Neural cell (in vitro differentiated cells): ENCODE results near the gene NHSL2. TPM values are rescaled to one million over a fixed set of nuclear protein-coding genes. Genes with fewer than 3 reads are reported as not detected.

Source experiments
- H2AFZ ChIP-seq: fragments of 200-600, 300-800 bp; sonication (generic), shearing (Covaris generic); 2 replicates; pipeline ENCODE4 v1.6.0; 2014; ENCODE audit warnings: low read depth, mild to moderate bottlenecking, antibody characterized with exemption, low read length, moderate library complexity
- H3F3A ChIP-seq: fragments of 200-600 bp; shearing (Covaris generic); 2 replicates; pipeline ENCODE4 v1.6.1; 2016; ENCODE audit warnings: mild to moderate bottlenecking, moderate library complexity, mixed read lengths, antibody characterized with exemption, low read length; ENCODE audit not compliant: insufficient read depth, poor library complexity, severe bottlenecking
- H3K27ac ChIP-seq: fragments of 200-600, 300-800 bp; sonication (generic), shearing (Covaris generic); 2 replicates; pipeline ENCODE4 v1.5.1; 2014; ENCODE audit warnings: mild to moderate bottlenecking, low read length, moderate library complexity
- H3K27me3 ChIP-seq: fragments of 300-800, 200-600 bp; sonication (generic), shearing (Covaris generic); 2 replicates; pipeline ENCODE4 v1.6.0; 2014; ENCODE audit warnings: mild to moderate bottlenecking, low read depth, low read length, moderate library complexity; ENCODE audit not compliant: insufficient read depth
- H3K36me3 ChIP-seq: fragments of 300-800, 200-600 bp; sonication (generic), shearing (Covaris generic); 2 replicates; pipeline ENCODE4 v1.5.1; 2014; ENCODE audit warnings: mild to moderate bottlenecking, antibody characterized with exemption, low read length, moderate library complexity; ENCODE audit not compliant: insufficient read depth
- H3K4me2 ChIP-seq: fragments of 300-800, 200-600 bp; sonication (generic), shearing (Covaris generic); 2 replicates; pipeline ENCODE4 v1.6.0; 2014; ENCODE audit warnings: mild to moderate bottlenecking, low read length
- H3K4me3 ChIP-seq: fragments of 300-800, 200-600 bp; sonication (generic), shearing (Covaris generic); 2 replicates; pipeline ENCODE4 v1.5.1; 2014; ENCODE audit warnings: mild to moderate bottlenecking, low read length, moderate library complexity
- H3K79me2 ChIP-seq: fragments of 200-600 bp; shearing (Covaris generic); replicated peaks from 2 replicates; pipeline ENCODE4 v1.6.0; 2014; ENCODE audit warnings: mild to moderate bottlenecking, low read length, moderate library complexity; ENCODE audit not compliant: insufficient read depth
- H3K9ac ChIP-seq: fragments of 300-800, 200-600 bp; sonication (generic), shearing (Covaris generic); 2 replicates; pipeline ENCODE4 v1.6.1; 2016; ENCODE audit warnings: mild to moderate bottlenecking, low read length, mixed read lengths
- H3K9me2 ChIP-seq: fragments of 200-600 bp; shearing (Covaris generic); 2 replicates; pipeline ENCODE4 v1.6.1; 2016; ENCODE audit warnings: mild to moderate bottlenecking, low read length, mixed read lengths; ENCODE audit not compliant: insufficient read depth
- H3K9me3 ChIP-seq: fragments of 200-600, 300-800 bp; sonication (generic), shearing (Covaris generic); 2 replicates; pipeline ENCODE4 v1.6.1; 2016; ENCODE audit warnings: mild to moderate bottlenecking, mixed run types, low read length, moderate library complexity, mixed read lengths
- H4K20me1 ChIP-seq: fragments of 200-600 bp; shearing (Covaris generic); 2 replicates; pipeline ENCODE4 v1.6.1; 2016; ENCODE audit warnings: mild to moderate bottlenecking, mixed run types; ENCODE audit not compliant: insufficient read depth
- CTCF ChIP-seq: fragments of 450-650 bp; IDR thresholded peaks from 2 replicates; pipeline ENCODE4 v1.5.1; 2014; ENCODE audit warnings: antibody characterized with exemption, mild to moderate bottlenecking, moderate library complexity; ENCODE audit not compliant: poor library complexity, severe bottlenecking
- EP300 ChIP-seq: fragments of 450-650 bp; conservative IDR thresholded peaks from 2 replicates; pipeline ENCODE4 v1.6.1; 2014; ENCODE audit warnings: antibody characterized with exemption, mild to moderate bottlenecking, moderate library complexity; ENCODE audit not compliant: poor library complexity, severe bottlenecking
- EZH2 ChIP-seq: fragments of 200-600, 300-800 bp; shearing (Covaris generic), sonication (generic); IDR thresholded peaks from 2 replicates; pipeline ENCODE4 v1.6.1; 2014; ENCODE audit warnings: antibody characterized with exemption, low read length, borderline replicate concordance, mild to moderate bottlenecking; ENCODE audit not compliant: insufficient read depth, poor library complexity, severe bottlenecking
- MXI1 ChIP-seq: fragments of 450-650 bp; conservative IDR thresholded peaks from 2 replicates; pipeline ENCODE4 v1.6.1; 2014; ENCODE audit warnings: antibody characterized with exemption, mild to moderate bottlenecking; ENCODE audit not compliant: poor library complexity, severe bottlenecking
- POLR2AphosphoS5 ChIP-seq: IDR thresholded peaks from 2 replicates; pipeline ENCODE4 v1.6.1; 2012
- RAD21 ChIP-seq: fragments of 450-650 bp; conservative IDR thresholded peaks from 2 replicates; pipeline ENCODE4 v1.6.1; 2014; ENCODE audit warnings: antibody characterized with exemption, mild to moderate bottlenecking, moderate library complexity
- SMC3 ChIP-seq: fragments of 450-650 bp; conservative IDR thresholded peaks from 2 replicates; pipeline ENCODE4 v1.6.1; 2014; ENCODE audit warnings: antibody characterized with exemption, mild to moderate bottlenecking, moderate library complexity; ENCODE audit not compliant: poor library complexity
- TAF1 ChIP-seq: IDR thresholded peaks from 2 replicates; pipeline ENCODE4 v1.6.1; 2012; ENCODE audit warnings: low read depth
- polyA plus RNA-seq: library from polyadenylated mRNA; depleted of rRNA; stranded (reverse); fragments of >200 nt; gene quantifications from 2 replicates; pipeline ENCODE4 v1.2.3, GENCODE V29; 2014
- TF ChIP-seq, protein P1 (sequence below): IDR thresholded peaks from 2 replicates; pipeline ENCODE4 v1.6.1; 2012; ENCODE audit warnings: borderline replicate concordance

Gene NHSL2
- polyA plus RNA-seq, 1 donor from 2014 or later: 0.87 TPM

DNA sequence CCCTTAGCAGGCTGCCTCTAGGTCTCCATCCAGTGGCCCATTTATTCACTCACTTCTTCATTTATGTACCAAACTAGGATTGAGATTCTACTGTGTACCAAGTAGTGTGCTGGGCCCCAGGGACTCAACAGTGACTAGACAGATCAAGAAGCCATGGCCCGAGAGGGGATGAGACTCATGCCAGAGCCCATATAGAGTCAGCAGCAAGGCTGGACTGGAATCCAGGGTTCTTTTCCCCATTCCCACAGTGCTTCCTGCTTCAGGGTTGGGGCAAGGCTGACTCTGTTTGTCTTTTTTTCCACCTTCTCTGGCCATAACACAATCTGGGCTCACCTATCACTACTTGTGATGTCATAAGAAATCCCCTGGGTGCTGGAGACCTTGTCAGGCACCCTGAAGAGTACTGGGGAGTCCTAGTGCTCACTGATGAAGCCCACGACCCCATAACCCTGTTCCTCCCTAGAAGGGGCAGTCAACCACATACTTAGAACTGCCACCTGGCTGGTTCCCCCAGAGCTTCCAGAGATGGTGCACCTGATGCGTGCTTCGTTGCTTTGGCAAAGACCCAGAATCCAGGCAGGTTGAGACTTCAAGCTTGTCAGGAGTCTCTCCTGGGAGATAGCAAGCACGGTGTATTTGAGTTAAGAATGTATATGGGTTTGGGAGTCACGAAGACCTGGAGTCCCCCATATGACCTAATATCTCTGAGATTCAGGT, 214.8 kb downstream of the NHSL2 start:
- no peak overlapping the region for H3K4me2 ChIP-seq
- H3K27me3 ChIP-seq: no peaks in the 10 kb centered on the region
- no peaks in the 10 kb centered on the region for H3K9me2 ChIP-seq
- H3K36me3 ChIP-seq: no peaks in the 10 kb centered on the region
- no peaks in the 10 kb centered on the region for H3K9me3 ChIP-seq
- H2AFZ ChIP-seq: no peak overlapping the region
- no peak overlapping the region for H3K9ac ChIP-seq
- H3F3A ChIP-seq: no peaks in the 10 kb centered on the region
- no peaks in the 10 kb centered on the region for H4K20me1 ChIP-seq
- H3K4me3 ChIP-seq: no peak overlapping the region
- H3K79me2 ChIP-seq: no peaks in the 10 kb centered on the region
- TF ChIP-seq SMC3 (no peak), EP300 (no peak), MXI1 (no peak), TAF1 (no peak), RAD21 (no peak), EZH2 (no peak)
- H3K27ac ChIP-seq: no peak overlapping the region

DNA sequence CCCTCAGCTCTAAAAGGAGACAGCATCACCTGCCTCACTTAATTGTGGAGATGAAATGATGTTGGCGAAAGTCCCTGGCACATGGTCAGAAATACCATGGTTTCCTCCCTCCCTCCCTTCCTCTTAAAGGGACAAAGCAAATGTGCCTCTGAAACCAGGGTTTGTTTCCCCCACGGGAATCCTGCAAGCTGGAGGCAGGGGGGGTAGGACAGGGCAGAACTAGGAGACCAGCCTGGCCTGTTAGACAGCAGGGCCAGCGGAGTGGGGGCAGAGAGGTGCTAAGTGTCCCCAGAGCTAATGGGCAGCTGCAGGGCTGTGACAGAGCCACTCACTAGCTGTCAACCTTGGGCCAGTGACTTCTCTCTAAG, 215.4 kb downstream of the NHSL2 start:
- no peaks in the 10 kb centered on the region for H3K9me3 ChIP-seq

More for the DNA sequence above, 215.4 kb downstream of the NHSL2 start:
- peak overlapping the region; percentile 25 for H3K4me3 ChIP-seq
- H3K9me2 ChIP-seq: no peaks in the 10 kb centered on the region
- H3K9ac ChIP-seq: no peak overlapping the region
- H2AFZ ChIP-seq: no peak overlapping the region
- H3K4me2 ChIP-seq: no peak overlapping the region
- H3K36me3 ChIP-seq: no peaks in the 10 kb centered on the region
- H3K27ac ChIP-seq: no peak overlapping the region
- no peaks in the 10 kb centered on the region for H3K27me3 ChIP-seq
- TF ChIP-seq TAF1: no peak
- no peak for TF ChIP-seq POLR2AphosphoS5
- TF ChIP-seq RAD21: no peak
- TF ChIP-seq CTCF: no peak
- no peak for TF ChIP-seq SMC3
- no peak for TF ChIP-seq EP300
- TF ChIP-seq, protein P1, sequence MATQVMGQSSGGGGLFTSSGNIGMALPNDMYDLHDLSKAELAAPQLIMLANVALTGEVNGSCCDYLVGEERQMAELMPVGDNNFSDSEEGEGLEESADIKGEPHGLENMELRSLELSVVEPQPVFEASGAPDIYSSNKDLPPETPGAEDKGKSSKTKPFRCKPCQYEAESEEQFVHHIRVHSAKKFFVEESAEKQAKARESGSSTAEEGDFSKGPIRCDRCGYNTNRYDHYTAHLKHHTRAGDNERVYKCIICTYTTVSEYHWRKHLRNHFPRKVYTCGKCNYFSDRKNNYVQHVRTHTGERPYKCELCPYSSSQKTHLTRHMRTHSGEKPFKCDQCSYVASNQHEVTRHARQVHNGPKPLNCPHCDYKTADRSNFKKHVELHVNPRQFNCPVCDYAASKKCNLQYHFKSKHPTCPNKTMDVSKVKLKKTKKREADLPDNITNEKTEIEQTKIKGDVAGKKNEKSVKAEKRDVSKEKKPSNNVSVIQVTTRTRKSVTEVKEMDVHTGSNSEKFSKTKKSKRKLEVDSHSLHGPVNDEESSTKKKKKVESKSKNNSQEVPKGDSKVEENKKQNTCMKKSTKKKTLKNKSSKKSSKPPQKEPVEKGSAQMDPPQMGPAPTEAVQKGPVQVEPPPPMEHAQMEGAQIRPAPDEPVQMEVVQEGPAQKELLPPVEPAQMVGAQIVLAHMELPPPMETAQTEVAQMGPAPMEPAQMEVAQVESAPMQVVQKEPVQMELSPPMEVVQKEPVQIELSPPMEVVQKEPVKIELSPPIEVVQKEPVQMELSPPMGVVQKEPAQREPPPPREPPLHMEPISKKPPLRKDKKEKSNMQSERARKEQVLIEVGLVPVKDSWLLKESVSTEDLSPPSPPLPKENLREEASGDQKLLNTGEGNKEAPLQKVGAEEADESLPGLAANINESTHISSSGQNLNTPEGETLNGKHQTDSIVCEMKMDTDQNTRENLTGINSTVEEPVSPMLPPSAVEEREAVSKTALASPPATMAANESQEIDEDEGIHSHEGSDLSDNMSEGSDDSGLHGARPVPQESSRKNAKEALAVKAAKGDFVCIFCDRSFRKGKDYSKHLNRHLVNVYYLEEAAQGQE: no peak
- TF ChIP-seq EZH2: no peak
- no peak for TF ChIP-seq MXI1
- H3F3A ChIP-seq: no peaks in the 10 kb centered on the region
- H3K79me2 ChIP-seq: no peaks in the 10 kb centered on the region
- H4K20me1 ChIP-seq: no peaks in the 10 kb centered on the region
